Caco-2 (cell line): ENCODE results near the gene MBP. TPM values are rescaled to one million over a fixed set of nuclear protein-coding genes. Genes with fewer than 3 reads are reported as not detected.

Experiments used
- BruUV-seq: library from RNA; stranded (reverse); fragments of 400-500 nt; replicated peaks from 2 replicates; lab custom pipeline; 2021; lab: Mats Ljungman, UMichigan
- CTCF ChIA-PET: fragments of 300-600 bp; sonication (Branson Sonifier 250); formaldehyde crosslinking; loops from one replicate; lab custom pipeline; 2022; ENCODE audit warnings: antibody characterized with exemption; lab: Charles Lee
- POLR2A ChIA-PET: fragments of 300-600 bp; sonication (Branson Sonifier 250); formaldehyde crosslinking; loops from one replicate; lab custom pipeline; 2022; ENCODE audit warnings: antibody characterized with exemption; lab: Charles Lee
- DNase-seq, 2 experiments: peaks; one replicate each; pipeline versions ENCODE4 v3.0.0 to v3.0.0-alpha.2; 2020 to 2022
- H3K27me3 ChIP-seq: replicated peaks from 2 replicates; pipeline ENCODE4 v1.6.0; 2011; ENCODE audit warnings: low read length; ENCODE audit not compliant: control insufficient read depth, insufficient read depth
- H3K36me3 ChIP-seq: 2 replicates; pipeline ENCODE4 v1.5.1; 2011; ENCODE audit warnings: low read length; ENCODE audit not compliant: control insufficient read depth, insufficient read depth
- H3K4me1 ChIP-seq: fragments of 250-450 bp; sonication (Bioruptor Pico); 2 replicates; pipeline ENCODE4 v1.5.1; 2020; ENCODE audit warnings: mild to moderate bottlenecking
- H3K4me3 ChIP-seq: 2 replicates; pipeline ENCODE4 v1.5.1; 2011; ENCODE audit warnings: low read depth, mild to moderate bottlenecking, control low read depth, low read length
- H3K9me3 ChIP-seq: fragments of 250-450 bp; sonication (Bioruptor Pico); 2 replicates; pipeline ENCODE4 v1.5.1; 2020; ENCODE audit warnings: mild to moderate bottlenecking, moderate library complexity
- H3K27ac Mint-ChIP-seq: one replicate; pipeline ENCODE4 v1.8.0; 2022; ENCODE audit warnings: mixed read lengths; ENCODE audit not compliant: unreplicated experiment
- H3K27me3 Mint-ChIP-seq: one replicate; pipeline ENCODE4 v1.8.0; 2022; ENCODE audit warnings: mixed read lengths; ENCODE audit not compliant: insufficient read depth, unreplicated experiment
- H3K36me3 Mint-ChIP-seq: one replicate; pipeline ENCODE4 v1.8.0; 2022; ENCODE audit warnings: mild to moderate bottlenecking, mixed read lengths; ENCODE audit not compliant: insufficient read depth, unreplicated experiment
- H3K4me1 Mint-ChIP-seq: one replicate; pipeline ENCODE4 v1.8.0; 2022; ENCODE audit warnings: low read depth, mixed read lengths; ENCODE audit not compliant: unreplicated experiment
- H3K4me3 Mint-ChIP-seq: one replicate; pipeline ENCODE4 v1.8.0; 2022; ENCODE audit warnings: mild to moderate bottlenecking, moderate library complexity, mixed read lengths; ENCODE audit not compliant: unreplicated experiment
- H3K9me3 Mint-ChIP-seq: one replicate; pipeline ENCODE4 v1.8.0; 2022; ENCODE audit warnings: mixed read lengths; ENCODE audit not compliant: unreplicated experiment
- CTCF ChIP-seq, 2 experiments: fragments of 200-600 bp in 1 of 2; IDR thresholded peaks; 1 replicate in 1 of 2; 2 replicates in 1 of 2; pipeline versions ENCODE4 v1.5.1 to v1.8.0; 2011 to 2022; ENCODE audit warnings: antibody characterized with exemption in 1 of 2, control low read depth in 1 of 2, inconsistent platforms in 1 of 2, low read depth in 1 of 2, low read length in 1 of 2, mild to moderate bottlenecking in 1 of 2, moderate library complexity in 1 of 2; ENCODE audit not compliant: insufficient read depth in 1 of 2, severe bottlenecking in 1 of 2, unreplicated experiment in 1 of 2
- intact Hi-C: fragments of 100-400 bp; cut with micrococcal nuclease; formaldehyde crosslinking; loops from one replicate; pipeline ENCODE4 v1.10.0; 2022; ENCODE audit not compliant: unreplicated experiment
- total RNA-seq: library from RNA; stranded (reverse); gene quantifications from 2 replicates; pipeline ENCODE4 v1.2.3, GENCODE V29; 2022

Gene MBP
- total RNA-seq, 1 experiment from 2014 or later: 11.4 TPM

GRCh38 chr18:77079088-77079487, 53.5 kb downstream of the MBP start:
- no peak for TF ChIP-seq CTCF (IDR thresholded peaks at IDR 0.05; ENCODE audit: insufficient read depth in 1 of 2, low read depth in 1 of 2, low read length in 1 of 2, severe bottlenecking in 1 of 2, unreplicated experiment in 1 of 2)
- Mint-ChIP-seq H3K4me3 (no peak overlapping the region), H3K9me3 (no peaks in the 10 kb centered on the region), H3K27ac (no peak overlapping the region), H3K4me1 (peaks cover 1% of the 10 kb centered on the region), H3K36me3 (no peaks in the 10 kb centered on the region), H3K27me3 (no peaks in the 10 kb centered on the region)
- Histone ChIP-seq H3K9me3 (no peaks in the 10 kb centered on the region), H3K4me3 (no peak overlapping the region), H3K27me3 (no peaks in the 10 kb centered on the region), H3K36me3 (no peaks in the 10 kb centered on the region), H3K4me1 (no peaks in the 10 kb centered on the region)
- intact Hi-C loops: no loop called here
- DNase-seq: no peak
- ChIA-PET POLR2A (no interaction called here), CTCF (no interaction called here)
- BruUV-seq: no TSS peak

DNA sequence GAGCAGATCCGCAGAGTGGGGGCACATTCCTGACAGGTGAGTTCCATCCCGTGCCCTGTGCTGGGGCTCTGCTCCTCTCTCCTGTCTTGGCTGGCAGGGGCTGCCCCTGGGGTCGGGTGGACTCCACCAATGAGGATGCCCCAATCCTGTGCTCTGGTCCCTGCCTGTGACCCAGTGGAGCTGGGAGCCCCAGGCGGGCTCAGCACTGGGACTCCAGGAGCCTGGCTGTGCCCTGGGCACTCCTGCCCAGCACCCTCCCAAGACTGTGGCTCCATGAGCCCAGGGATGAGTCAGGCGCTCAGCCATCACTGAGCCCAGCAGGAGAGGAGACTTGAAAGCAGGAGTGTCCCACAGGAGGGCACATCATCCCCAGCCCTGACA, 53.9 kb downstream of the MBP start:
- Histone ChIP-seq H3K36me3 (no peaks in the 10 kb centered on the region), H3K4me3 (no peak overlapping the region), H3K9me3 (no peaks in the 10 kb centered on the region), H3K4me1 (no peaks in the 10 kb centered on the region), H3K27me3 (no peaks in the 10 kb centered on the region)
- no peak for DNase-seq
- POLR2A ChIA-PET: no interaction called here
- Mint-ChIP-seq H3K36me3 (no peaks in the 10 kb centered on the region), H3K27ac (no peak overlapping the region), H3K27me3 (no peaks in the 10 kb centered on the region), H3K4me3 (no peak overlapping the region), H3K9me3 (no peaks in the 10 kb centered on the region), H3K4me1 (no peaks in the 10 kb centered on the region)
- TF ChIP-seq CTCF (IDR thresholded peaks at IDR 0.05; ENCODE audit: insufficient read depth in 1 of 2, low read depth in 1 of 2, low read length in 1 of 2, severe bottlenecking in 1 of 2, unreplicated experiment in 1 of 2): no peak
- CTCF ChIA-PET: no interaction called here
- intact Hi-C loops: no loop called here
- BruUV-seq: no TSS peak

DNA sequence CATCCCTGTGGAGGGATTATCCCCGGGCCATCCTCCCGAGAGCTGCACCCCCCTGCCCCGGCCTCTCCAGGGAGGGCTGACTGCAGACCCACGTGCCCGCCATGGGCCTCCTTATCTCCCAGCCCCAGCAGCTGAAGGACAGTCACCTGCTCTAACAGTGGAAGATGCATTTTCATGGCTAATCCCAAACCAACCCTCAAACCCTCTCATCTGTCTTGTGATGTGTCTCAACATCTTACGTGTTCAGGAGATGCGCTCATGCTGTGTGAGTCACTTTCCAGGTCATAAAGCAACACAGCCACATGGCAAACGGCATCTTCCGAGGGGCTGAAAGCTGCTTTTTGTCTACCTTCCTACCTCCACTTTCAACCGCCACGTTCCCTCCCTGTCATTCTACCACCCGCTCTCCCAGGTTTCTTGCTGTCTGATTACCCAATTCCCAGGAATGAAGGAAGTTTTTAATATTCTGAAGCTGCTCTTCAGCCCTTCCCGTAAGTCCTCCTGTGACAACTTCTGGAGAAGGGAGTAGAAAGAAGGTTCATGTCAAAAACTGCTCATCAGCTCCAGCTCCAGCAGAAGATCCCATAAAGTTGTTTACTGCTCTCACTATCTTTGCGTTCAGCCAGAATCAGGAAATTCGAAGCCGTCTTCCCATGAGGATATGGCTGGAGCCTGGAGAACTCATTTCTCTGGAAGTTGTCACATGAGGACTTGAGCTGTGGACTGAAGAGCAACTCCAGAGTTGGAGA, 54.5 kb downstream of the MBP start:
- POLR2A ChIA-PET: no interaction called here
- Mint-ChIP-seq H3K9me3 (no peaks in the 10 kb centered on the region), H3K27me3 (no peaks in the 10 kb centered on the region), H3K27ac (no peak overlapping the region), H3K4me1 (no peaks in the 10 kb centered on the region), H3K36me3 (no peaks in the 10 kb centered on the region), H3K4me3 (no peak overlapping the region)
- Histone ChIP-seq H3K4me3 (no peak overlapping the region), H3K27me3 (no peaks in the 10 kb centered on the region), H3K4me1 (no peaks in the 10 kb centered on the region), H3K36me3 (no peaks in the 10 kb centered on the region), H3K9me3 (no peaks in the 10 kb centered on the region)
- CTCF ChIA-PET: no interaction called here
- no peak for DNase-seq
- no TSS peak for BruUV-seq
- intact Hi-C loops: no loop called here
- no peak for TF ChIP-seq CTCF (IDR thresholded peaks at IDR 0.05; ENCODE audit: insufficient read depth in 1 of 2, low read depth in 1 of 2, low read length in 1 of 2, severe bottlenecking in 1 of 2, unreplicated experiment in 1 of 2)
